Endodermal cell (in vitro differentiated cells): ENCODE measurements around the gene RGS7. TPM values are rescaled to one million over a fixed set of nuclear protein-coding genes. Genes with fewer than 3 reads are reported as not detected.

Experiments
- DNase-seq: peaks from one replicate; pipeline ENCODE4 v3.0.0-alpha.2; 2017
- H3K27ac ChIP-seq: 2 replicates; pipeline ENCODE4 v1.5.1; 2013; ENCODE audit warnings: mild to moderate bottlenecking, low read depth, low read length, moderate library complexity
- H3K27me3 ChIP-seq: 2 replicates; pipeline ENCODE4 v1.6.1; 2013; ENCODE audit warnings: mild to moderate bottlenecking, low read length, moderate library complexity; ENCODE audit not compliant: insufficient read depth, control insufficient read depth, poor library complexity, severe bottlenecking
- H3K36me3 ChIP-seq: 2 replicates; pipeline ENCODE4 v1.7.0; 2013; ENCODE audit warnings: mild to moderate bottlenecking, low read length, moderate library complexity; ENCODE audit not compliant: control insufficient read depth, insufficient read depth
- H3K4me1 ChIP-seq: one replicate; pipeline ENCODE4 v1.7.0; 2013; ENCODE audit warnings: low read length; ENCODE audit not compliant: control insufficient read depth, insufficient read depth
- H3K4me3 ChIP-seq: 2 replicates; pipeline ENCODE4 v1.5.1; 2013; ENCODE audit warnings: mild to moderate bottlenecking, low read length, moderate library complexity
- H3K9ac ChIP-seq: 2 replicates; pipeline ENCODE4 v1.6.1; 2013; ENCODE audit warnings: mild to moderate bottlenecking, low read length, moderate library complexity; ENCODE audit not compliant: poor library complexity, severe bottlenecking; ENCODE audit errors: extremely low read depth
- H3K9me3 ChIP-seq: 2 replicates; pipeline ENCODE4 v1.6.1; 2013; ENCODE audit warnings: mild to moderate bottlenecking, low read length, moderate library complexity; ENCODE audit not compliant: control insufficient read depth
- H3K27ac Mint-ChIP-seq: 2 replicates; pipeline ENCODE4 v1.8.0; 2020; ENCODE audit warnings: mixed read lengths
- H3K27me3 Mint-ChIP-seq: 2 replicates; pipeline ENCODE4 v1.8.0; 2021; ENCODE audit warnings: mild to moderate bottlenecking, mixed read lengths; ENCODE audit not compliant: insufficient read depth
- H3K36me3 Mint-ChIP-seq: 2 replicates; pipeline ENCODE4 v1.8.0; 2020; ENCODE audit warnings: low read depth, mixed read lengths
- H3K4me1 Mint-ChIP-seq: 2 replicates; pipeline ENCODE4 v1.8.0; 2020; ENCODE audit warnings: mixed read lengths
- H3K4me3 Mint-ChIP-seq: 2 replicates; pipeline ENCODE4 v1.8.0; 2020; ENCODE audit warnings: mild to moderate bottlenecking, moderate library complexity, mixed read lengths
- H3K9me3 Mint-ChIP-seq: 2 replicates; pipeline ENCODE4 v1.8.0; 2020; ENCODE audit warnings: mild to moderate bottlenecking, mixed read lengths
- CTCF ChIP-seq: fragments of 200-600 bp; sonication (generic); conservative IDR thresholded peaks from 2 replicates; pipeline ENCODE4 v1.5.0; 2021; ENCODE audit warnings: antibody characterized with exemption, mild to moderate bottlenecking
- WGBS, 2 experiments: methylation state at CpG; one replicate each; pipeline versions ENCODE4 v1.1.5 to v1.1.7; 2013; ENCODE audit warnings: missing lambda C conversion rate in 2 of 2, mixed read lengths in 1 of 2; ENCODE audit not compliant: insufficient coverage in 1 of 2, insufficient read length in 1 of 2; 5-methylcytosine and 5-hydroxymethylcytosine counted together
- total RNA-seq, 2 donors: library from RNA; stranded (reverse); fragmentation: NEBNext Ultra II Directional in 1 of 2; extraction: Animal tissue kit (Norgen Biotek cat#: 25700) in 1 of 2; gene quantifications; 2 replicates in 1 of 2; 3 replicates in 1 of 2; pipeline ENCODE4 v1.2.1, GENCODE V29; 2021

Gene RGS7
- total RNA-seq, 2 donors from 2014 or later: 1.0 to 1.1 TPM

- Mint-ChIP-seq H3K4me3 (no peak overlapping the region), H3K4me1 (no peaks in the 10 kb centered on the region), H3K27ac (no peak overlapping the region), H3K9me3 (peaks cover 10% of the 10 kb centered on the region), H3K36me3 (no peaks in the 10 kb centered on the region), H3K27me3 (no peaks in the 10 kb centered on the region)
- no peak overlapping the region for H3K9ac ChIP-seq
- WGBS, 2 experiments: 80 to 86% methylated on average over 1 of the region's 1 CpG
- no peak for DNase-seq
- H3K4me1 ChIP-seq: no peaks in the 10 kb centered on the region
- H3K27me3 ChIP-seq: no peaks in the 10 kb centered on the region
- H3K4me3 ChIP-seq: no peak overlapping the region
- H3K36me3 ChIP-seq: no peaks in the 10 kb centered on the region
- H3K27ac ChIP-seq: no peak overlapping the region
- TF ChIP-seq CTCF: no peak
- no peaks in the 10 kb centered on the region for H3K9me3 ChIP-seq
These were observed 106.5 kb downstream of the RGS7 start for GRCh38 chr1:241250465-241250864.

DNA sequence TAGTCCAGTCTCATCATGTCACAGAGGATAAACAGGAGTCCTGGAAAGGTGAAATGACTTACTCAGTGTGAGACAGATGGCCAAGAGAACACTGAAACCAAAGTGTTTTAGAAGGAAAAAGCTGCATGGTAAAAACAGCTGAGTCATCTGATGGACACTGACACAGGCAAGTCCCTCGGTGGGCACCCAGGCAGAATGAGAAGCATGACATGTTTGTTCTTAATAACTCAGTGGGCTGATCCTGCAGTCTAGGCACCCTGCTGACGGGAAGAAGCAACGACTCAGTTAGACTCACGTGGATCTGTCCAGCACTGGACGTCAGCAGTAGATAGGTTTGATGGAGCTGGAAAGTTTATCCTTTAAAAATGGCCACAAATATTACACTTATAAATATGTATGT, 116.9 kb downstream of the RGS7 start:
- Histone ChIP-seq H3K9me3 (no peaks in the 10 kb centered on the region), H3K4me1 (no peaks in the 10 kb centered on the region), H3K27me3 (no peaks in the 10 kb centered on the region), H3K4me3 (no peak overlapping the region), H3K36me3 (no peaks in the 10 kb centered on the region), H3K27ac (no peak overlapping the region), H3K9ac (no peak overlapping the region)
- H3K36me3 Mint-ChIP-seq: no peaks in the 10 kb centered on the region
- no peak for DNase-seq
- 67 to 91% methylated on average over 1 to 5 of the region's 5 CpGs for WGBS, 2 experiments
- H3K9me3 Mint-ChIP-seq: peaks cover 4% of the 10 kb centered on the region
- H3K27me3 Mint-ChIP-seq: no peaks in the 10 kb centered on the region
- peak overlapping the region; percentile 8 for H3K27ac Mint-ChIP-seq
- peaks cover 1% of the 10 kb centered on the region for H3K4me1 Mint-ChIP-seq
- H3K4me3 Mint-ChIP-seq: no peak overlapping the region
- TF ChIP-seq CTCF: no peak

DNA sequence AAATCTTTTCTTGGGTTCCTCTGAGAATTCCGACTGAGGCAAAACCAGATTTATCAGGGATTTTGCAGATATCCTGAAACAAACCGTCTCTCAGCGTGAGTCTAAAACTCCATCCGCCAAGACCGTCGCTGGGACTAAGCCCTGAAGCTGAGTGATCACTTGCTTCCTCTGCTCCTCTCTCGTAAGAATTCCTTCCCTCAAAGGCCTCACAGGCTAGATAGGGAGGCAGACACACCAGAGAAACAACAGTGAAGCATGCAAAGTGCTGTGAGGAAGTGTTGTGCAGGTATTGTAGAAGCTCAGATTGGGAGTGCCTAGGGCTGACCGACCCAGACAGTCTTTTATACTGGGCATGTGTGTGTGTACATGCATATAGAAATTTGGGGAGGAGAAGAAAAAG, 119.1 kb downstream of the RGS7 start:
- Mint-ChIP-seq H3K9me3 (no peaks in the 10 kb centered on the region), H3K36me3 (no peaks in the 10 kb centered on the region), H3K4me1 (peaks cover 1% of the 10 kb centered on the region), H3K27me3 (no peaks in the 10 kb centered on the region), H3K27ac (no peak overlapping the region), H3K4me3 (no peak overlapping the region)
- no peak overlapping the region for H3K4me3 ChIP-seq
- TF ChIP-seq CTCF: no peak
- H3K9me3 ChIP-seq: no peaks in the 10 kb centered on the region
- WGBS, 2 experiments: 79 to 81% methylated on average over 7 to 8 of the region's 8 CpGs
- no peaks in the 10 kb centered on the region for H3K27me3 ChIP-seq
- H3K36me3 ChIP-seq: no peaks in the 10 kb centered on the region
- no peaks in the 10 kb centered on the region for H3K4me1 ChIP-seq
- no peak overlapping the region for H3K27ac ChIP-seq
- H3K9ac ChIP-seq: no peak overlapping the region
- no peak for DNase-seq
